A549 treated with DMSO at 1 μM for 4 hours (cell line): ENCODE data around the gene APOBEC3C. TPM values are rescaled to one million over a fixed set of nuclear protein-coding genes. Genes with fewer than 3 reads are reported as not detected.

Source experiments
- total RNA-seq: library from RNA; stranded (reverse); fragments of 200-300 nt; extraction: Qiagen RNA extraction; gene quantifications from 5 replicates; pipeline ENCODE4 v1.2.3, GENCODE V29; 2022; ENCODE audit warnings: low read depth

Gene APOBEC3C
- 27.0 to 29.6 TPM (median 28.5 TPM) in 5 replicates for total RNA-seq

GRCh38 chr22:39013942-39014722 lies at the start of gene APOBEC3C:
TSS of gene APOBEC3C (plus strand) at chr22:39014257. CDS start at chr22:39014363, 106 bp downstream.

GRCh38 chr22:38981992-38982927 lies 31.8 kb upstream of the APOBEC3C start, which contains the start of gene APOBEC3B:
TSS of gene APOBEC3B (plus strand) at chr22:38982347. CDS start at chr22:38982454, 107 bp downstream.

GRCh38 chr22:39040538-39041296 lies 26.7 kb downstream of the APOBEC3C start, which contains the start of gene APOBEC3F:
TSS of gene APOBEC3F (plus strand) at chr22:39040864. CDS start at chr22:39040961, 97 bp downstream.

Other genes starting within 250 kb of the APOBEC3C start
- gene DNAL4, start 220.1 kb upstream of the APOBEC3C start, total RNA-seq, result 7.8 to 10.1 TPM (median 10.0 TPM) in 5 replicates
- gene NPTXR, start 170.2 kb upstream of the APOBEC3C start, total RNA-seq, result 11.7 to 16.4 TPM (median 13.2 TPM) in 5 replicates
- gene CBX6, start 142.0 kb upstream of the APOBEC3C start, total RNA-seq, result 32.7 to 37.6 TPM (median 36.6 TPM) in 5 replicates
- gene APOBEC3A, start 56.6 kb upstream of the APOBEC3C start, total RNA-seq, result not detected in 5 replicates
- gene APOBEC3B, start 31.9 kb upstream of the APOBEC3C start, total RNA-seq, result 28.1 to 32.2 TPM (median 30.9 TPM) in 5 replicates
- 0.15 to 0.49 TPM (median 0.24 TPM) in 4 of 5 replicates, not detected in the other for gene APOBEC3D, start 6.9 kb downstream of the APOBEC3C start, total RNA-seq
- 1.9 to 2.4 TPM (median 2.3 TPM) in 5 replicates for gene APOBEC3F, start 26.6 kb downstream of the APOBEC3C start, total RNA-seq
- gene APOBEC3G, start 63.0 kb downstream of the APOBEC3C start, total RNA-seq, result 0.05 to 0.08 TPM in 2 of 5 replicates, not detected in the others
- gene APOBEC3H, start 83.0 kb downstream of the APOBEC3C start, total RNA-seq, result 0.14 to 0.59 TPM (median 0.47 TPM) in 4 of 5 replicates, not detected in the other
- gene CBX7, start 138.4 kb downstream of the APOBEC3C start, total RNA-seq, result 0.84 to 1.5 TPM (median 1.3 TPM) in 5 replicates
- gene PDGFB, start 230.7 kb downstream of the APOBEC3C start, total RNA-seq, result 3.5 to 4.7 TPM (median 4.3 TPM) in 5 replicates